ENCODE measurements around the gene OR8G5. TPM values are rescaled to one million over a fixed set of nuclear protein-coding genes. Genes with fewer than 3 reads are reported as not detected.

Gene OR8G5
- total RNA-seq, 1 donor from 2014 or later, result not detected

GRCh38 chr11:124294687-124295086 lies 38.5 kb downstream of the OR8G5 start:
- H3K27me3 Mint-ChIP-seq, result peaks cover 1% of the 10 kb centered on the region
- H3K4me1 Mint-ChIP-seq, result no peaks in the 10 kb centered on the region
- no peak for TF ChIP-seq CTCF (IDR thresholded peaks at IDR 0.05)
- H3K4me3 Mint-ChIP-seq, result no peak overlapping the region
- DNase-seq (no peak), ATAC-seq (ENCODE audit: low read depth) (no peak)
- ChIA-PET CTCF (no interaction called here), POLR2A (no interaction called here)
- H3K27ac Mint-ChIP-seq, result no peak overlapping the region
- H3K36me3 Mint-ChIP-seq (ENCODE audit: low read depth), result no peaks in the 10 kb centered on the region
- intact Hi-C loops (cut with micrococcal nuclease), result no loop called here
- H3K9me3 Mint-ChIP-seq, result peaks cover 4% of the 10 kb centered on the region

GRCh38 chr11:124296016-124296415 lies 39.8 kb downstream of the OR8G5 start:
- Mint-ChIP-seq H3K4me1 (no peaks in the 10 kb centered on the region), H3K36me3 (ENCODE audit: low read depth) (no peaks in the 10 kb centered on the region), H3K9me3 (peaks cover 2% of the 10 kb centered on the region), H3K4me3 (no peak overlapping the region), H3K27me3 (peaks cover 1% of the 10 kb centered on the region), H3K27ac (no peak overlapping the region)
- intact Hi-C loops (cut with micrococcal nuclease), result no loop called here
- DNase-seq (no peak), ATAC-seq (ENCODE audit: low read depth) (no peak)
- no peak for TF ChIP-seq CTCF (IDR thresholded peaks at IDR 0.05)
- ChIA-PET CTCF (no interaction called here), POLR2A (no interaction called here)

- Mint-ChIP-seq H3K27me3 (peaks cover 1% of the 10 kb centered on the region), H3K27ac (no peak overlapping the region), H3K4me3 (no peak overlapping the region), H3K4me1 (no peaks in the 10 kb centered on the region), H3K9me3 (no peaks in the 10 kb centered on the region), H3K36me3 (ENCODE audit: low read depth) (no peaks in the 10 kb centered on the region)
- ATAC-seq (ENCODE audit: low read depth) (no peak), DNase-seq (no peak)
- TF ChIP-seq CTCF (IDR thresholded peaks at IDR 0.05), result no peak
- intact Hi-C loops (cut with micrococcal nuclease), result no loop called here
- CTCF ChIA-PET, result no interaction called here
- POLR2A ChIA-PET, result no interaction called here
These were observed 41.7 kb downstream of the OR8G5 start for GRCh38 chr11:124297921-124298320.

- H3K27me3 Mint-ChIP-seq, result peaks cover 3% of the 10 kb centered on the region
- ATAC-seq (ENCODE audit: low read depth) (no peak), DNase-seq (no peak)
- ChIA-PET POLR2A (no interaction called here), CTCF (no interaction called here)
- intact Hi-C loops (cut with micrococcal nuclease), result no loop called here
- H3K27ac Mint-ChIP-seq, result no peak overlapping the region
- H3K4me1 Mint-ChIP-seq, result no peaks in the 10 kb centered on the region
- H3K36me3 Mint-ChIP-seq (ENCODE audit: low read depth), result no peaks in the 10 kb centered on the region
- TF ChIP-seq CTCF (IDR thresholded peaks at IDR 0.05), result no peak
- H3K4me3 Mint-ChIP-seq, result no peak overlapping the region
- no peaks in the 10 kb centered on the region for H3K9me3 Mint-ChIP-seq
These were observed 45.4 kb downstream of the OR8G5 start for GRCh38 chr11:124301548-124301947.

GRCh38 chr11:124302347-124303125 lies 46.4 kb downstream of the OR8G5 start:
- intact Hi-C loops (cut with micrococcal nuclease), result no loop called here
- Mint-ChIP-seq H3K27ac (no peak overlapping the region), H3K9me3 (no peaks in the 10 kb centered on the region), H3K4me3 (no peak overlapping the region), H3K27me3 (peaks cover 6% of the 10 kb centered on the region), H3K4me1 (no peaks in the 10 kb centered on the region), H3K36me3 (ENCODE audit: low read depth) (no peaks in the 10 kb centered on the region)
- ATAC-seq (ENCODE audit: low read depth), result no peak
- POLR2A ChIA-PET, result no interaction called here
- no peak for DNase-seq
- no peak for TF ChIP-seq CTCF (IDR thresholded peaks at IDR 0.05)
- CTCF ChIA-PET, result no interaction called here

Data from activated B cell treated with CpG ODN at 0.5 μM for 24 hours (primary cell).